Neural cell (in vitro differentiated cells): ENCODE results near the gene RP2. TPM values are rescaled to one million over a fixed set of nuclear protein-coding genes. Genes with fewer than 3 reads are reported as not detected.

Experiments used
- polyA plus RNA-seq: library from polyadenylated mRNA; depleted of rRNA; stranded (reverse); fragments of >200 nt; gene quantifications from 2 replicates; pipeline ENCODE4 v1.2.3, GENCODE V29; 2014

Gene RP2
- polyA plus RNA-seq, 1 donor from 2014 or later: 12.1 TPM

Other genes starting within 250 kb of the RP2 start
- 11.6 and 12.1 TPM in 2 replicates for gene SLC9A7, start 77.9 kb upstream of the RP2 start, polyA plus RNA-seq
- gene JADE3, start 75.4 kb downstream of the RP2 start, polyA plus RNA-seq: 6.8 and 7.7 TPM in 2 replicates
- gene RGN, start 241.4 kb downstream of the RP2 start, polyA plus RNA-seq: 1.5 TPM in 1 of 2 replicates, not detected in the other